Measurements from ENCODE around the gene PPIF.

GRCh38 chr10:79342295-79342761 is 4.9 kb upstream of the PPIF start:
- TF ChIP-seq ZSCAN18 (CRISPR knock-in tag; IDR thresholded peaks at IDR 0.05) (no peak), CTCF (IDR thresholded peaks at IDR 0.05) (no peak), ZNF263 (CRISPR knock-in tag; IDR thresholded peaks at IDR 0.05; ENCODE audit: low read depth) (no peak), ETV6 (CRISPR knock-in tag; IDR thresholded peaks at IDR 0.05) (no peak), ATF1 (CRISPR knock-in tag; IDR thresholded peaks at IDR 0.05) (no peak), SMAD4 (CRISPR knock-in tag; IDR thresholded peaks at IDR 0.05) (no peak), JUN (CRISPR knock-in tag; IDR thresholded peaks at IDR 0.05) (no peak), IRF1 (CRISPR knock-in tag; IDR thresholded peaks at IDR 0.05) (no peak), CBFB (CRISPR knock-in tag; IDR thresholded peaks at IDR 0.05; ENCODE audit: low read depth) (no peak)

All from WTC11 (cell line).